C4-2B (cell line): Measurements from ENCODE around the gene CCNE1.

Source experiments
- ZFX ChIP-seq: fragments of 450-650 bp; IDR thresholded peaks from 2 replicates; pipeline ENCODE4 v1.6.1; 2017
- TF ChIP-seq, protein P1 (sequence below): fragments of 450-650 bp; conservative IDR thresholded peaks from 2 replicates; pipeline ENCODE4 v1.5.1; 2017; ENCODE audit warnings: mild to moderate bottlenecking

DNA sequence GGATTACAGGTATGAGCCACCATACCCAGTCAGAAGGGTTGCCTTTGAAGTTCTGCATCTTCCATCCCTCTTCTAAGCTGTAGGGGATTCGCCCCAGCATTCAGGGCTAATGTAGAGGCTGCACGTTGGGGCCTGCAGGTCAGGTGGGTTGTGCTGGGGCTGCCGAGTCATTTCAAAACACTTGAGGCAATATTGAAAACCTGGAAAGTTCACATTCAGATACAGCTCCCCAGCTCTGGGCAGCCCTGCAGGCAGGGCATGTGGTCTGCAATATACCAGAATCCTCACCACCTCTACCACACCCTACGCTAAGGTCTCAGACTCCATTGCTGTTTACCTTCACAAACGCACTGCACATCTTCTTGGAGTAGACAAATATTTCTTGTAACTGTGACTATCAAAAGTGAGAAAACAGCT, 24.6 kb downstream of the CCNE1 start:
- TF ChIP-seq, protein P1, sequence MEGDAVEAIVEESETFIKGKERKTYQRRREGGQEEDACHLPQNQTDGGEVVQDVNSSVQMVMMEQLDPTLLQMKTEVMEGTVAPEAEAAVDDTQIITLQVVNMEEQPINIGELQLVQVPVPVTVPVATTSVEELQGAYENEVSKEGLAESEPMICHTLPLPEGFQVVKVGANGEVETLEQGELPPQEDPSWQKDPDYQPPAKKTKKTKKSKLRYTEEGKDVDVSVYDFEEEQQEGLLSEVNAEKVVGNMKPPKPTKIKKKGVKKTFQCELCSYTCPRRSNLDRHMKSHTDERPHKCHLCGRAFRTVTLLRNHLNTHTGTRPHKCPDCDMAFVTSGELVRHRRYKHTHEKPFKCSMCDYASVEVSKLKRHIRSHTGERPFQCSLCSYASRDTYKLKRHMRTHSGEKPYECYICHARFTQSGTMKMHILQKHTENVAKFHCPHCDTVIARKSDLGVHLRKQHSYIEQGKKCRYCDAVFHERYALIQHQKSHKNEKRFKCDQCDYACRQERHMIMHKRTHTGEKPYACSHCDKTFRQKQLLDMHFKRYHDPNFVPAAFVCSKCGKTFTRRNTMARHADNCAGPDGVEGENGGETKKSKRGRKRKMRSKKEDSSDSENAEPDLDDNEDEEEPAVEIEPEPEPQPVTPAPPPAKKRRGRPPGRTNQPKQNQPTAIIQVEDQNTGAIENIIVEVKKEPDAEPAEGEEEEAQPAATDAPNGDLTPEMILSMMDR: no peak
- no peak for TF ChIP-seq ZFX
